A549 treated with CORT108297 at 1 μM for 4 hours (cell line): ENCODE measurements around the gene TMEM106A. TPM values are rescaled to one million over a fixed set of nuclear protein-coding genes. Genes with fewer than 3 reads are reported as not detected.

ENCODE experiments used
- total RNA-seq: library from RNA; stranded (reverse); fragments of 200-300 nt; extraction: Qiagen RNA extraction; gene quantifications from 5 replicates; pipeline ENCODE4 v1.2.3, GENCODE V29; 2022

Gene TMEM106A
- total RNA-seq = 0.82 to 1.5 TPM (median 0.96 TPM) in 5 replicates

GRCh38 chr17:43211480-43212402 lies at the start of gene TMEM106A:
Gene TMEM106A (plus strand): TSS chr17:43211875. CDS start chr17:43213042, 1,167 bp downstream.

DNA sequence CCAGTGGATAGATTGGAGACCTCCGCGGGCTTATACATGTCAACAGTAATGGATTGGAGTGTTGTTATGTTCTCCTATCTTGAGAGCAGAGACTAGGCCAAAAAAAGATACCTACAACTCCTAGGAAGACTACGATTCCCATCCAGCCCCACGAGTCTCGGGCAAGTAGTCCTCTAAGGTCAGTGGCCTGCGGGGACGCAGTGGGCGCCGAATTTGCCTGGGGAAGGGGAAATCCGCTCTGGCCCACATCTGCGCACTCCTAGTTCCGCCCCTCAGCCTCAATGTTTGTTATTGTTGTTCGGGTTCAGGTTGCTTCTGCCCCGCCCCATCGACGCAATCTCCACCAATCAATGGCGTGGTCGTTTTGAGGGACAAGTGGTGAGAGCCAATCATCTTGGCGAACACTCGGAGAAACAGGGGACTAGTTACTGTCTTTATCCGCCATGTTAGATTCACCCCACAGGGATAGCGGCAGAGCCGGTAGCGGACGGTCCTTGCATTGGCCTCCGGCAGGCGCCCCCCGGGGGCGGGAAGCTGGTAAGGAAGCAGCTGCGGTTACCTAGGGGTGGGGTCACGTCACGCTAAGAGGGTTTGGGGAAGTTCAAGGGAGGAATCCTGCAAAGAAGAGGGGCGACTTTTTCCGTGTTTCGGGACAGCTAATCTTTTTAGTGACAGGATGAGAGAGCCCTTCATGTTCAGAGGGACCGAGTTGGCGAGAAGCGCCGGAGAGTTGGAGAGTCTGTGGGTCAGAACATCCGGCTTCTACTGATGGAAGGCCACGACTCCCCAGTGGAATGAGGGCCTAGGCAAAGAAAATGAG lies 40.7 kb upstream of the TMEM106A start, which contains the start of gene NBR1:
TSS of gene NBR1 (plus strand) at position 449 of the 820 bp plus-strand sequence. CDS start 4,586 bp downstream, outside the sequence.

DNA sequence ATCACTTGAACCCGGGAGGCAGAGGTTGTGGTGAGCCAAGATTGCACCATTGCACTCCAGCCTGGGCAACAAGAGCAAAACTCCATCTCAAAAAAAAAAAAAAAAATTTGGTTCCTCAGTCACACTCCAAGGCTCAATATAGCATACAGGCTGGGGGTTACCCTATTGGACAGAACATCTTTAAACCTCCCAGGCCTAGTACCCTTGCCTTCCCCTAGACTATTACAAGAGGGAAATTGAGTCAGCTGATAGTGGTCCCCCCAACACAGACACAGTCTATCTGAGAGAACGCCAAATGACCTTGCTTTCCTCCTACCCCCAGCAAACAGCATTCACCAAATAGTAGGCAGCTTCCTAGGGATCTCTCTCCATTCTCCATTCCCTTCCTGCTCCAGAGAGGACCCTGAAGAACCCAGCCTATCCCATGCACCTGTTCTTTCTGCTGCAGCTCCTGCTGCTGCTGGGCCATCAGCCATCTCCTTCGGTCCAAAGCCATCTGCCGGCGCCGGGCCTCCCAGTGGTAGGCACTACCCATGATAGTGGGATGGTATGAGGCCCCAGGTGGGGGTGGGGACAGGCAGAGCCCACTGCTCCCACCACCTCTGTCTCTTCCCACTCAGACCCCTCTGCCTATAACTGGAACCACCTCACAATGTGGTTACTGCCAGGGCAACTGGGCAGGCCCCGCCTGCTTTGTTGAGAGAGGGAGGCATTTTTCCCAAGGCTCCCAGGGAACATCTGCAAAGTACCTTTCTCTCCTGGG lies 16.5 kb downstream of the TMEM106A start, which contains the start of gene CCDC200:
TSS of gene CCDC200 (minus strand) at position 604 of the 763 bp plus-strand sequence. CDS start at position 535, 69 bp downstream.

DNA sequence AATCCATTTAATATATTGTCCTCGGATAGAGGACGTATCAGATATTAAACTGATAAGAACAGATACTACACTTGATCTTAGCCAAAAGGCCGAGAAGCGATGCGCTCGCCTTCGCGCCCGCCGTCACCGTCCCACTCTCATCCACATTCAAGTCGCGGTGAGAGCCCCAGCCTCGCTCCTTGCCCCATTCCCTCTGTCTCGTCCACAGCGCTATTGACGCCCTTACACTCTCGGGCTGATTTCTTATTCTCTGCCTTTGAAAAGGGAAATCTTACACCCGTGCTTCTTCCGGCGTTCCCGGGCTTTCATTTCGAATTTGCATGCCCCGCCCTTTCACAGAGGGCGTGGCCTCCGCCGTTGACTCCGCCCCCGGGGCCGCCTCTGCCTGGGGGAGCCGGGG lies 22.2 kb downstream of the TMEM106A start, which contains the start of gene RNU2-1:
TSS of gene RNU2-1 (minus strand) at position 101 of the 400 bp plus-strand sequence.

Other genes starting within 250 kb of the TMEM106A start
- 53.3 to 63.0 TPM (median 57.0 TPM) in 5 replicates for gene AARSD1, start 247.4 kb upstream of the TMEM106A start, total RNA-seq
- 0.67 to 1.4 TPM (median 1.2 TPM) in 5 replicates for gene PTGES3L, start 231.8 kb upstream of the TMEM106A start, total RNA-seq
- 19.7 to 21.0 TPM (median 20.7 TPM) in 5 replicates for gene RUNDC1, start 231.3 kb upstream of the TMEM106A start, total RNA-seq
- gene RPL27, start 213.5 kb upstream of the TMEM106A start, total RNA-seq = 2,812 to 3,317 TPM (median 2,997 TPM) in 5 replicates
- gene IFI35, start 205.1 kb upstream of the TMEM106A start, total RNA-seq = 17.4 to 21.8 TPM (median 18.7 TPM) in 5 replicates
- 209 to 246 TPM (median 236 TPM) in 5 replicates for gene VAT1, start 189.5 kb upstream of the TMEM106A start, total RNA-seq
- 0.13 to 0.22 TPM (median 0.15 TPM) in 5 replicates for gene RND2, start 186.6 kb upstream of the TMEM106A start, total RNA-seq
- gene BRCA1, start 86.5 kb upstream of the TMEM106A start, total RNA-seq = 20.3 to 28.5 TPM (median 26.2 TPM) in 5 replicates
- 33.5 to 47.4 TPM (median 43.8 TPM) in 5 replicates for gene NBR1, start 40.7 kb upstream of the TMEM106A start, total RNA-seq
- not detected in 5 replicates for gene CCDC200, start 16.7 kb downstream of the TMEM106A start, total RNA-seq
- gene RNU2-1, start 22.1 kb downstream of the TMEM106A start, total RNA-seq = not detected in 5 replicates
- gene ARL4D, start 187.1 kb downstream of the TMEM106A start, total RNA-seq = 16.4 to 24.0 TPM (median 20.1 TPM) in 5 replicates